T47D (cell line): ENCODE data around the gene TMEM198.
A peak's percentile ranks its signal among the peaks of the same experiment; 100 is the strongest.

Experiments used
- DNase-seq, 2 experiments: peaks; one replicate each; pipeline versions ENCODE4 v3.0.0 to v3.0.0-alpha.2; 2011 to 2012; ENCODE audit warnings: low read depth in 1 of 2, low spot score in 1 of 2
- JUND ChIP-seq: IDR thresholded peaks from 2 replicates; pipeline ENCODE4 v1.6.1; 2012; ENCODE audit warnings: low read depth
- in situ Hi-C: cut with HindIII; loops from 2 replicates; pipeline ENCODE4 v1.10.0; 2016; ENCODE audit warnings: low sequenced_read_pairs, low pct_unique_long_range_greater_than_20kb

The TMEM198 gene

DNA sequence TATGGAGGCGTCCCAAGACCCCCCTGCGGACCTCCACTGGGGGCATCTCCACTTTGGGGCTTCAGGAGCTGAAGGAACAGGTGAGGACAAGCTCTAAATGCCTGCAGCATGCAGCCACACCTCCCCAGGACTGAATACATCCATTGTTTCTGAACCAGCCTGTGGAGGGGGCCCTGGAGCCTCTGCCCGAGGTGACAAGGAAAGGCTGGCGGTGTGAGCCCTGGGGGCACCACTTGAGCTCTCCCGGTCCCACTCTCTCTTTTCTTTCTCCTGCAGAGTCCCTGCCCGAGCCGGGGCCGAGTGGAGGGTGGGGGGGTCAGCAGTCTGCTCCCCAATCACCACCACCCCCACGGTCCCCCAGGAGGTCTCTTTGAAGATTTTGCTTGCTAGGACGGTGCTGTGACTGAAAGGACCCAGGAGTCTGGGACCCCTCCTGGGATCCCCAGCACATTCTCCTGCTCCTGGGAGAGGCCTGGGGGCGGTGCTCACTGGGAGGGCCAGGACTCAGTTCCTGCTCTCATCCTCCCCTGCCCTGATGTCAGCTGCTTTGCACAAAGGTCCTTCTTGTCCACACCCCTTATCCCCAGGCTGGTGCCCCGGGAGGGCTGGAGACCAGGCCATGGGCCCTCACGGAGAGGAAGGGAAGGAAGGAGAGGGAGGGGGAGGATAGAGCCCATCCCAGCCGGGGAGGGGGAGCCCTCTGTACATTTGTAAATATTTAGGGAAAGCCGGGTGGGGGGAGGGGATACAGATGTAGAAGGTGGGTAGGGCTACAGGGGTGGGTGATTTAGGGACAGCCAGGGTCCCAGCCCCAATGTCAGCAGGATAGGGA, 6.0 kb upstream of the TMEM198 start:
- in situ Hi-C loops, result no loop called here
- no peak for TF ChIP-seq JUND
- DNase-seq, result no peak

DNA sequence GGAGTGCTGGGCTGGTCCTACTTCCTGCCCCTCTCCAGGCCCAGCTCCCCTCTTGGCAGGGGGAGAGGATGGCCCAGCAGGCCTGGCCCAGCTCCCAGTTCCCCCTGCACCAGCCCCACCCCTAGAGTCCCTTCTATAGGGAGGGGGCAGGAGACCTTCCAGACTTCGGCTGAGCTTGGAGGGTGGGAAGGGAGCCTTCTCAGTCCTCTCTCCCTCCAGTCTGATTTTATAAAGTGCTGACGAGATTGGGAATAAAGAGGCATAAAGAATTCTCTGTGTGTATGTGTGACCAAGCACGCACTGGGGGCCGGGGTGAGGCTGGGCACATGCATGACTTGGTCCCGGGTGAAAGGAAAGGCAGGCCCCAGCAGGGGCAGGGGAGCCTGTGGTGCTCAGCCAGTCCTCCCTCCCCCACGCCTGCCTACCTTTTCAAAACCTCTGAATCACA, 5.3 kb upstream of the TMEM198 start:
- DNase-seq, result no peak
- in situ Hi-C loops, result no loop called here

DNA sequence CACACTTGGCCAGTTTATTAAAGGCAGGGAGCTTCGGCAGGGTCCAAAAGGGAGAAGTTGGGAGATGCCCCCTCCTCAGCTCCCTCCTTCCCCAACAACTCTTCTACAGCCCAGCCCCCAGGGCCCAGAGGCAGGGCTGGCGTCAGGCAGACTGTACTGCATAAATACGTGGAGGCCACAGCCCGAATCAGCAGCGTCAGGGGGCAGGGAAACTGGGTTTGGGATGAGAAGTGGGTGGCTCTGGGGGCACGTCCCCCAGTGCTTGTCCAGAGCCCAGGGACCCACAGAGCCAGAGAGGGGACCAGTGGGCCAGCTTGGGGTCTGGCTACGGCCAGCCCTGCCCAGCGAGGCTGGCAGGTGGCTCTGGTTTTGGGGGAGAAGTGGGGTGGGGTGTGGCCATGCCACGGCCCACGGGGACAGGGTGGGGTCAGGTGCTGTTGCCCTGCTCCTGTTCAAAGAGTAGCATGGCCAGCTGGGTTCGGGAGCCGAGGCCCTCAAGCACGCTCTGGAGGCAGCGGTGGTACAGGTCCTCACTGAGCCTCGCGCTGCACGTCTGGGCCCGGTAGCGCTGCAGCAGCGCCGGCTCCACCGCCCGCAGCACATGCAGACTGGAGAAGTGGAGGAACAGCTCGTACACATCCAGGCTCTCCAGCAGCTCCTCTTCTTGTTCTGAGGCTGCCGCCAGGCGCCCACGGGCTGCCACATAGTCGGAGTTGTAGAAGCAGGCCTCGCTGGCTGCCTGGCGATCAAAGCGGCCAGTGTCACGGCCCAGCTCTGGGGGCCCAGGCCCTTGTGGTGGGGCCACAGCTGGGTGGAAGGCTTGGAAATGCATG, 4.7 kb upstream of the TMEM198 start:
- no peak for DNase-seq
- TF ChIP-seq JUND, result no peak
- in situ Hi-C loops, result no loop called here

More for the DNA sequence above, 5.3 kb upstream of the TMEM198 start:
- no peak for TF ChIP-seq JUND

DNA sequence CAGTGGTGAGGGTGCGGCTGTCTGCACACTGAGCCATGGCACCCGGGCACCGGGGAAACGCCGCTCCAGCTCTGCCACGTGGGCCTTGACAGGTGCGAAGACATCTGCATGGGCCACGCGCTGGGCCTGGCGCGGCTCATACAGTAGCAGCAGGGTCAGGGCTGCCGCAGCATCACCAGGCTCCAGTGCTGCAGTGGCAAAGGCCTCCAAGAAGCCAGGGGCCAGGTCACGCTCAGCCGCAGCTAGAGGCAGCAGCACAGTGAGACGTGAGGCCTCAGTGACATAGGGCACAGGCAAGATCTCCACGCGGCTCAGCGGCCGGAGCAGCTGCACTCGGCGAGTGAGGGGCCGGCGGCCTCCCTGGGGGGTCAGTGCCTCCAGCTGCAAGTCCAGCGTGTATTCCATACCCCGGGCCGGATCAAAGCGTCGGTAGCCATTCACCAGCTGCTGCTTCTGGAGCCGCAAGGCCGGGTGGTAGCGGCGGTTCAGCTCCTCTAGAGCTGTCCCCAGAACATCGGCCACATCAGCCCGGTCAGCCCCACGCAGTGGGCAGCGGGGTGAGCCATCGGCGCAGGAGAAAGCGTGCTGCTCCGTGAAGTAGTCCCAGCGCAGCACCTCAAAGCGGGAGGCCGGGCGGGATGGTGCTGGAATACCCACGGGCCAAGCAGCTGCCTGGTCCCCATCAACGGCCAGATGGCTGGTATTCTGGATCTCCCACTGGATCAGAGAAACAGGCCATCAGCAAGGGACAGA, 3.7 kb upstream of the TMEM198 start:
- in situ Hi-C loops, result no loop called here
- DNase-seq, result no peak
- TF ChIP-seq JUND, result no peak

DNA sequence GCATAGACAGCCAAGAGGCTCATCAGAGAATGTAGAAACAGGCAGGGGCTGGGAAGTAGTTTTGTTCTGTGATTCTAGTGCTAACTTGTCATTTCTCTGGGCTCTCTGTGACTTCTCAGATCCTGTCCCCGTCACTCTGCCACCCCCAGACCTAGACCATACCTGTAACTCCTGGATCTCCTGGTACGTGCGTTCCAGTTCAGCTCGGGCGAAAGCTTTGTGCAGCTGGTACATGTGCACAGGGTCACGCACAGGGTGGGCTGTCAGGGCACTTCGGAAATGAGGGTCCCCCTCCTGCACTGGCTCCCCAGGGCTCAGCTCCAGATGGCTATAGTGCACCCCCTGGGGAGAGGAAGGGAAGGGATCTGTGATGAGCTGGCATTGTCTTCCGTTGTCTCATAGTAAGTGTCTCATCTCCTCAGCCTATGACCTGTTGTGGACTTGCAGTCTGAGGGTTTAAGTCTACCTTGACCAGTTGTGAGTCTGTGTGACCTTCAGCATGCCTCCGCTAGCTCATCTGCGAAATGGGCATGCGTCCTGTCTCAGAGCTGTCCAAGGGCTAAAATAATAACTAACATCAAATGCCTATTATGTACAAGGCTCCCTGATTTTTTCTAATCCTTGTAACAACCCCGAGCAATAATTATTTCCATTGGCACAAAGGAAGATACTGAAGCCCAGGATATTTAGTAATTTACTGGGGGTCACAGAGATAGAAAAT, 2.9 kb upstream of the TMEM198 start:
- in situ Hi-C loops, result no loop called here
- DNase-seq, result no peak
- no peak for TF ChIP-seq JUND

- peak; percentile 85 to 89 for DNase-seq
- in situ Hi-C loops, result no loop called here
- no peak for TF ChIP-seq JUND
Observed at GRCh38 chr2:219541611-219542180, 2.1 kb upstream of the TMEM198 start.

DNA sequence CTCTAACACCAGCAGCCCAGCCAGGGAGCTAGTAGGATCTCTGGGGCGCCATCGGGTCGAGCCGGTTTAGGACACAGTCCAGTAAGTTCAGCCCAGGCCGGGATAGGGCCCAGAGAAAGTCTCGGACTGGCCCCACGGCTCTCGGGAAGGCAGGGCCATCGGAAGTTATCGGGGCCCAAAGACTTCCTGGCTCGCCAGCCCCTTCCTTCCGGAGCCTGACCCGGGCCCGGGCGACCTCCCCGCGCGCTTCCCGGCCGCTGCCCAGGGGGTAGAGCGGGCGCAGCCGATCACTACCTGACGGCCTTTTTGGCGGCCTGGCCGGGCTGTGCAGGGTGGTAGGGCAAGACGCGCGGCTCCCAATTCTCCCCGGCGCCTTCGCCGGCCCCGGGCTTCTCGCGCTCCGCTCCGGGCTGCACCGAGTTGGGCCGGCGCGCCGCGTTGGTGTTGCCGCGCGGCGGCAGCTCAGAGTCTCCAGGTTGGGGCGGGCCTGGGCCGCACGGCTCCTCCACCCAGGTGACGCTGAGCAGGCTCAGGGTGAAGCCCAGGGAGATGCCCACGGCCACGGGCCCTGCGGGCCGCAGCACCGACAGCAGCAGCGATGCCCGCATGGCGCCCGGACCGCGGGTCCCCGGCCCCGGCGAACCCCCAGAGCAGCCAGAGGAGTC, 765 bp upstream of the TMEM198 start:
- TF ChIP-seq JUND, result no peak
- in situ Hi-C loops, result no loop called here
- peak; percentile 28 to 41 for DNase-seq

DNA sequence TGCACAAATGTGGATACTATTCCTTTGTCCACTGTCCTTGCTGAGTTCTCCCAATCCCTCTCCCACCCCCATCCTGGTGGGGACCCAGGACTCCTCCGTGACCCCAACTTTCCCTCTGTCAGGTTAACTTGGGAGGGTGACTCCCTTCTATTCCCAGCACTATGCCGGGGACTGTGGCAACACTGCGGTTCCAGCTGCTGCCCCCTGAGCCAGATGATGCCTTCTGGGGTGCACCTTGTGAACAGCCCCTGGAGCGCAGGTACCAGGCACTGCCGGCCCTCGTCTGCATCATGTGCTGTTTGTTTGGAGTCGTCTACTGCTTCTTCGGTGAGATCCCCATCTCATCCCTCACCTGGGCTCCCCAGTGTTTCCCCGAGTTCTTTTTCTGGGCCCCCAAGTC, 739 bp downstream of the TMEM198 start:
- TF ChIP-seq JUND, result no peak
- in situ Hi-C loops, result no loop called here
- no peak for DNase-seq

GRCh38 chr2:219545295-219545942, 1.6 kb downstream of the TMEM198 start:
- DNase-seq, result no peak
- no peak for TF ChIP-seq JUND

GRCh38 chr2:219545943-219546352, 2.1 kb downstream of the TMEM198 start:
- TF ChIP-seq JUND, result no peak
- in situ Hi-C loops, result no loop called here
- no peak for DNase-seq

More at GRCh38 chr2:219545295-219545942, 1.6 kb downstream of the TMEM198 start:
- in situ Hi-C loops, result no loop called here

GRCh38 chr2:219547621-219548020, 3.8 kb downstream of the TMEM198 start:
- TF ChIP-seq JUND, result no peak
- no peak for DNase-seq
- in situ Hi-C loops, result no loop called here
